GM18868 (cell line): ENCODE results near the gene LMX1A.

Experiments used
- ATAC-seq: cut with Tn5 transposase; IDR thresholded peaks from one replicate; pipeline ENCODE4 v1.9.1; 2021; ENCODE audit warnings: mild to moderate bottlenecking, moderate library complexity; ENCODE audit not compliant: unreplicated experiment

LMX1A gene

GRCh38 chr1:165173409-165173808 lies 183.1 kb downstream of the LMX1A start:
- ATAC-seq: no peak

- no peak for ATAC-seq
Observed at GRCh38 chr1:165172666-165173065, 183.8 kb downstream of the LMX1A start.

DNA sequence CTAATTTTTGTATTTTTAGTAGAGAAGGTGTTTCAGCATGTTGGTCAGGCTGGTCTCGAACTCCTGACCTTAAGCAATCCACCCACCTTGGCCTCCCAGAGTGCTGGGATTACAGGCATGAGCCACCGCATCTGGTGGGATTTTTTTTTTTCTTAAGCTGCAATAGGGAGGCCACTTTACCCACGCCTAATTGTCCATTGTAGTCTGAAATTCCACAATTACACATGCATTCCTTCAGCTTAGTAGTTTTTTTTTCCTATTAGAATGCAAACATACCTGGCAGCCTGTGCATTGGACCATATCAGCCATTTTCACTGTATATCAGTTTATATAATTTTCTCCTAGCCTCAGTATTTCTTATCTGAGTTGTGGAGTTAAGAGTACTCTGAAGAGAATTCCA lies 186.8 kb downstream of the LMX1A start:
- no peak for ATAC-seq

DNA sequence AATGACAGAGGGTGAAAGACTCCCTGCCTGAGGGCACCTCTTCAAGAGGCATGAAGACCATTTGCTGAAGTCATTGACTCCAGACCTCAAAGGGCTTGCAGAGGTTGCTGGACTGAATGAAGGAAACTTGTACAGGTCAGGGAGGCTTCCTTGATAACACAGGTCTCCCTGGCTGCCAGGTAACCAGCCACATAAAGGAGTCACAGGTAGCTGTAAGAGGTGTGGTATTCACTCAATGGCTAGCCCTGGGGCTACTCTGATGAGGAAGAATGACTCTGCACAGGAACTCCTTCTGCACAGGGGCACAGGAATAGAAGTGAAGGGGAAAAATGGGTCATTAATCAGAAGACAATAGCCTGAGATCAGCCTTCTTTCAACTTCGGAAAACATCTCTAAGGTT lies 187.5 kb downstream of the LMX1A start:
- ATAC-seq: no peak

DNA sequence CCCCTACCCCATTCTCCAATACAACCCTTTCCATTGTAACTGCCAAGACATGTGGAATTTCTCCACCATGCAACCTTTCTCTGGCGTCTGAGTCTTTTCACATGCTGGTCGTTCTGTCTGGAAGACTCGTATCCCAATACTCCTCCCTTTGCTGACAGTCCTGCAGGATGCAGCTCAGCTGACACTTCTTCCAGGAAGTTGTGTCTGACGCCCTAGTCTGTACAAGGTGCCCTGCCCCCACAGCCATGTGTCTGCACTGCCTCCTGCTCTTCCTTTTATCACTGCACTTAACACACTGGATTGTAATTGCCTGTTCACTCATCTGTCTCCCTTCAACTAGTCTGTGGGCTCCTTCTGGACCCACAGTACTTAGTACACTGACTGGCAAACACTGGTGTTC lies 188.0 kb downstream of the LMX1A start:
- no peak for ATAC-seq

GRCh38 chr1:165162671-165163241 lies 193.8 kb downstream of the LMX1A start:
- ATAC-seq: no peak

DNA sequence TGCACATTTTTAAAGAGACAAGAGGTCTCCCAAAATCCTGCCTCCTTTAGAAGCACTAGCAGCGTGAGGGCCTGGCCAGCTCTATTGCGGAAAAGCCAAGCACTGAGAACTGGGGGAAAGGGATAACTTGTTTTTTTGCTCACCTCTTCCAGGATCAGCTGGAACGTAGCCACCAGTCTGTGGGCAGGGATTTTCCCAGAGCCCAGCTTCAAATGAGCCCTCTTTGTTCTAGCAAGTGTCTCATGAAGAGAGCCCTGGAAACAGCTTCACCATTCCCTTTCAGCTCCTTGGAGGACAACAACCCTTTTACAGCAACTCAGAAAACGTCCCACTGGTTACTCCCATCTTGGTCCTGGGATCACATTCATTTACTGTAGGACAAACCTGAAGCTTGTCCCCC lies 195.4 kb downstream of the LMX1A start:
- ATAC-seq: no peak

DNA sequence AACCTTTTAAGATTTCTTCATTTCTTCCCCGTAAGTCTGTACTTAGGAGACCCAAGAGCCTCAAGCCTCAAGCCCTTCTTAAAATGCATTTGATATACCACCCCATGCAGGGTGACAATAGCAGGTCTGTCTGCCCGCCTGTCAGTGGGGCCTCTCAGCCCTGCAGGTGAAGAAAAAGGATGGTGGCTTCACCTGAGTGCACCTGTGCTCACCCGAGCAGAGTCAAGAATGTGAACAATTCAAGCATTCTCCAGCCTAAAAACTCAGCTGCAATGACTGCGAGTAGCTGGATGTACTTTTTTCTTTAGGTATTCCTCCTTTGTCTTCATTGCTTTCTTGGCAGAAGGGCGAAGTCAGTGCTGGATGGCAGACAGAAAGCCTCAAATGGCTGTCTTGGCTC lies 203.3 kb downstream of the LMX1A start:
- ATAC-seq: no peak

- no peak for ATAC-seq
Observed at GRCh38 chr1:165152727-165153126, 203.8 kb downstream of the LMX1A start.

DNA sequence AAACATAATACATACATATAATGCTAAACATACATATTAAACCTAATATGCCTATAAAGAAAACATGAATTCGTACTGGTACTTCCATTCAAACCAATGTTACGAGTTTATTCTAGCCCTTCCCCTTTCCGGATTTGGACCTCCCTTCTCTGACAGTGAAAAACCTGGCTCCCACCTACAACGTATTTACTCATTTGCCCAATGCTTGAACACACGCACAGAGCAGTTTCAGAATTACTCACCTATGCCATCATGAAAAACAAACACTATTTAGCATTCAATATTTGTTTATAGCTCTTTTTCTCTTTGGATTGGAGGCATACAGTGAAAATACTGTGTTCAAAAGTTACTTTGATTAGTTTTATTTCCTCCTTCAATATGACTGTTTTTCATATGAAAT lies 204.4 kb downstream of the LMX1A start:
- peak; percentile 64 for ATAC-seq
